Stimulated activated naive CD4-positive, alpha-beta T cell treated with Interleukin-2 at 50 U/mL for 16 hours (primary cell): ENCODE measurements around the gene C11orf54.
"Not testable (repeated sequence)": the region's sequence is repeated elsewhere in the genome, so short reads cannot be mapped to it uniquely, and the experiment has no call there.

Experiments used
- DNase-seq: peaks from one replicate; lab custom pipeline; 2025; lab: John Stamatoyannopoulos, UW

The C11orf54 gene

DNA sequence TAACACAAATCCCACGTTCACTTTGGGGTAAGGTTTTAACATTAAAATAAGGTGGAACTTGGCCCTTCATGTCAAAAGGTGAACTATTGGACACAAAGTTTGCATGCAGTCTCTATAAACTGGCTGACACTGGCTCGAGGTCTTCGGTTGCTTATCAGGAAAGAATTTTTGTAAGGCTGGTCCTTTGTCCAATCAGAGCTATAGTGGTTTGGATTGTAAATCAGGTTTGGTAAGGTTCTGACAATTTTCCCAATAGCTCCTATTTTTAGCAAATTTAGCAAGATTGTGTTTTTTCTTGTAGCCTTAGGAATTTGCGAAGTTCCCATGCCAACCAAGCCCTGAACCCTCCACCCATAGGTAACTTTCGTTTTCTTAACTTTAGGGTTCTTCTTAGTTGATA is 25.0 kb downstream of the C11orf54 start:
- DNase-seq, result no peak

DNA sequence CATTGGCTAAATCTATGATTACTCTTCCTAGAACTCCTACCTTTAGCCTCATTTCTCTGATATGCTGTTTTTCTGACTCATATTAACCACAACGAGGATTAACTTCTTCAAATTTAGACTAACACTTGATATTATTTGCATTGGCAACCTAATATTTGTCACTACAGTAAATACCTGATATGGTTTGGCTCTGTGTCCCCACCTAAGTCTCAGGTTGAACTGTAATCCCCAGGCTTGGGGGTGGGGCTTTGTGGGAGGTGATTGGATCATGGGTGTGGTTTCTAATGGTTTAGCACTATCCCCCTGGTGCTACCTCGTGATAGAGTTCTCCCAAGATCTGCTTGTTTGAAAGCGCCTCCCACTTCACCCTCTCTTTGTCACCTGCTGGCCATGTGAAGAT is 25.5 kb downstream of the C11orf54 start:
- no peak for DNase-seq

DNA sequence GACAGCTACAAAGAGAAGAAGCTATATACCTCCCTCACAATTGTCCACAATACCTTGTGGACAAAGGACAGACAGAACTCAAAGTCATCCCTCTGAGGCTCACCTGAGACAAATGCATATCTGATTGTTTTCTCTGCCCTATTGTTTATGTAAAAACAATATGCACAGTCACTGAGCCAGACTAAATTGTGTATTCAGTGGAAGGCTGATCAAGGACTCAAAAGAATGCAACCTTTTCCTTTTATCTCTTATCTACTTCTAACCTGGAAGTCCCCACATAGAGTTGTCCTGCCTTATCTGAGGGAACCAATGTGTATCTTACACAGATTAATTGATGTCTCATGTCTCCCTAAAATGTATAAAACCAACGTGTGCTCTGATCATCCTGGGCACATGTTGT is 28.7 kb downstream of the C11orf54 start:
- no peak for DNase-seq

DNA sequence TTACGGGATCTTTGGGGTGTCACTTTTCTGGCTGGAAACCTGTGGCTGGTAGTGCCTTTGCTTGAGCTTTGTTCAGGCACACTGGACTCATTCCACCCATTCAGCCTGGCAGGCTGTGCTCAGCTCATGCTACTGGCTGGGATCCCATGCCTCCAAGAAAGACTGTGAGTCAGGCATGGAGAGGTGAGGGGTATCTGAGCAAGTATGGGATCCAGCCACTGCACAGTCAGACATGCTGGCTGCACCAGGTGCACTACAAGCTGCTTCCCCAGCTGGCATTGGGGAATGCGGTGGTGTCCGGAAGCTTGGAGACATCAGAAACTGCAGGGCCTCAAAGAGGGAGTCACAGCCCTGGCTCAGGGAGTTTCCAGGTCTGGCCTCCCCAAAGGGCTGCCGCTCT is 30.7 kb downstream of the C11orf54 start:
- no peak for DNase-seq

DNA sequence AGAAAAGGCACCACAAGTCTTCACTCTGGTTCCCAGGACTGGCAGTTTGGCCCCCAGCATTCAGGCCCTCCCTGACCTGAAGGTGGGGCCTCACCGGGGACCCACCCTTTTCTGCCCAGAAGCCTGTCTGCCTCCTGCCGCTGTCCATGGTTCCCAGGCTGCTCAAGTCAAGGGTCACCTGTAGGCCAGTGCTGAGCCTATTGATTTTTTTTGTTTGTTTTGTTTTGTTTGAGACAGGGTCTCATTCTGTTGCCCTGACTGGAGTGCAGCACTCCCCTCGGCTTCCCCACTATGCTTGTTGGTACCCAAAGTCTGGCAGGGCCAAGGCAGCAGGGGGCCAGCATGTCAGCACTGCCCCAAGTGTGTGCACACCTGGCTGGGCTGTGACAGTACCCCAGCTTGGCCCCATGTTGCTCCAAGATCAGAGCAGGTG is 31.6 kb downstream of the C11orf54 start:
- no peak for DNase-seq

DNA sequence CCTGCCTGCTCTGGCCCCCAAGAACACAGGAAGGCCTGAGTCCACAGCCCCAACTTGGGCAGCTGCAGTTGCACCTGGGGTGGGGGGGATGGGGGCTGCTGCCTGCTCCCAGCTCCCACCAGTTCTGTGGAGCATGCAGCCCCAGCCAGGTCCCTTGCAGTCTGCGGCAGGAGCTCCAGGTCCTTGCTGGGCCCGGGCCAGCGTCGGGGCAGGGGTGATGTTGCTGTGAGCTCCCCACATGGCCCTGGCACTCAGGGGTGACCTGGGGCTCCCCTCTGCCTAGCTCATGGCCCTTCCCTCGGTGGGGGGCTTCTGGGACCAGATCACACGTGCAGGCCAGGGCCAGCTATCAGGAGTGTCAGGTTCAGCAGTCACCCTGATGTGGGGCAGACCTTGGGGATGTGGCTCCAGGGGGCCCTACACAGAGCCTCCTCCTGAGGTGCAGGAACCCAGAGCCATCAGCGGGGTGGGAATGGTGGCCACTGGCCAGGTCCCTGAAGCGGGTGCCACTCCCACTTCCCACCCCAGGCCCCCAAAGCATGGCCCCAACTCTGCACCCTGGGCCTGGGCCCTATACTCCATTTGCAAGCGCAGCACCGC is 32.2 kb downstream of the C11orf54 start:
- DNase-seq, result no peak

DNA sequence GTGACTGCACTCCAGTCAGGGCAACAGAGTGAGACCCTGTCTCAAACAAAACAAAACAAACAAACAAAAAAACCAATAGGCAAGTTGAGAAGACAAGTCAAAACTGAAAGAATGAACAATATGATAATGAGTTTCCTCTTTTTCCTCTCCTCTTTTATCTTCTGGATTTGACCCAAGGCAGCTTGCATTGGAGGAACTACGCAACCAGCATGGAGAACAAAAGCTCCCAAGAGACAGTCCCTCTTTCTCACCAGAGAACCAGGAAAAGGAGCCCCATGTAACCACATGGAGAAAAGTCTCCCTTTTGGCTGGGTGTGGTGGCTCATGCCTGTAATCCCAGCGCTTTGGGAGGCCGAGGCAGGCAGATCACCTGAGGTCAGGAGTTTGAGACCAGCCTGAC is 33.1 kb downstream of the C11orf54 start:
- DNase-seq, result not testable (repeated sequence)

DNA sequence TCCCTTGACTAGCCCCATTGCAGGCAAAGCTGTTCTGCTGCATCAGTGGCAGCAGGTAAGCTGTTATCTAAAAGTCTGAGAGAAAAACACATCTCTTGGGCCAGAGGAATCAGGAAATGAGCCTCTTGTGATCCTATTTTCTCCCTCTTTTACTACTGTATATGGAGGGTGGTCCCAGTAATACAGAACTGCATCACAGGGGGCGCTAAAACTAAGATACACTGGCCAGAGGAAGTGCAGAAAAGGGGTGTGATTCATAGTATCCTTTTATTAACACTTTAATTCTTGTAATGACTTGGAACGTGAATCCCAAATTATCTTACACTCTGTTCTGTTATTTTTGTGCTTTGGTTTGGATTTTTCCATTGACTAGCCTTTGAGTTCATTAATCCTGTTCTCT is 33.8 kb downstream of the C11orf54 start:
- no peak for DNase-seq

DNA sequence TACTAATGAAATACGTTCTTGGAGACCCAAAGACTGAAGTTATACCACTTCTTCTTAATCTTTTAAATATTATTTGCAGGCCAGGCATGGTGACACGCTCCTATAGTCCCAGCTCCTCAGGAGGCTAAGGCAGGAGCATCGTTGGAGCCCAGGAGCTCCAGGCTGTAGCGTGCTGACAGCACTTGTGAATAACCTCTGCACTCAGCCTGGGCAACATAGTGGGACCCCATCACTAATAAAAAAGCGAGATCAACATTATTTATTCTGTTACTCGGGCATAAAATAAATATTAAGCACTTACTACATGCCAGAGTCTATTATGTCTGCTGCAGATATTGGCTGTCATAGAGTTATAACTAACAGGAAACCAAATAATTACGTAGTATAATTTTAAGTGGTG is 41.9 kb downstream of the C11orf54 start:
- no peak for DNase-seq

DNA sequence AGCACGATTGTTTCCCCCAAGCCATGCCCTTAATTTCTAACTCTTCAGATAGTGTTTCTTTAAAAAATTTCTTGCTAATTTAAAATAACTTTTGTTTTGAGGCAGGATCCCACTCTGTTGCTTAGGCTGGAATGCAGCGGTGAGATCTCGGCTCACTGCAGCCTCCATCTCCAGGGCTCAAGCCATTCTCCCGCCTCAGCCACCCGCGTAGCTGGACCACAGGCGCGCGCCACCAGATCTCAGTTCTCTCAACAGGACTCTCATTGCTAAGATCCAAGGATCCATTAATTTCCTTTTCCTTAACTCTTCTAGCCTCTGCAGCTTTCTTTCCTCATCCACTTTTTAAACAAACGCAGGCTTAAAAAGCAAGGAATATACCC is 42.3 kb downstream of the C11orf54 start:
- DNase-seq, result no peak

DNA sequence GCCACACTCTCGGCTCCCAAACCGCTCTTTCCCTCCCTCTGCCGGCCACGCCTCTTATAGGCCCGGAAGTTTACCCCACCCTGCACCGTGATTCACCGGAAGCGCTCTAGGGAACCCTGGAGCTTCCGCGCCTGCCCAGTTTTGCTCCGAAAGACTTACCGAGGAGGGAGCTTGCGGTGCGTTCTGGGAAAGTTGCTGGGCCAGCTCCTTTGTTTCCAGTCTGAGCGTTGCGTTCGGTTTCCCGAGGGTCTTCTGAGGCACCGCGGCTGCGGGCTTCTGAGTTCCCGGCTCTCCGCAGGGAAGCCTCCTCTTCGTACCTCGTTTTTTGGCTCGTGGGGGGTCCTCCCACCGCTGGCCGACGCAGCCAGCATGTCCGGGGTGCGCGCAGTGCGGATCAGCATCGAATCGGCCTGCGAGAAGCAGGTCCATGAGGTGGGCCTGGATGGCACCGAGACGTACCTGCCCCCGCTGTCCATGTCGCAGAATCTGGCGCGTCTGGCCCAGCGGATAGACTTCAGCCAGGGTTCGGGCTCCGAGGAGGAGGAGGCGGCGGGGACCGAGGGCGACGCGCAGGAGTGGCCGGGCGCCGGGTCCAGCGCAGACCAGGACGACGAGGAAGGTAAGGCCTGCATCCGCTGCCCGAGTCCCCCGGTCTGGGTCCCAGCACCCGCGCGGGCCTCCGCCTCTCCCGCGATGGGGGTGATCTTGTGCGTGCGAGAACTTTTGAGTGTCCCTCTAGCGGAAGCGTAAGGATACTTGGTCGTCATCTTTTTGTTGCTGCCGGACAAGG is 42.9 kb downstream of the C11orf54 start, which contains the start of gene MED17:
Gene MED17 (plus strand): TSS at position 138 of the 790 bp plus-strand sequence. CDS start 232 bp downstream, at position 370.
- peak; percentile 91 for DNase-seq

DNA sequence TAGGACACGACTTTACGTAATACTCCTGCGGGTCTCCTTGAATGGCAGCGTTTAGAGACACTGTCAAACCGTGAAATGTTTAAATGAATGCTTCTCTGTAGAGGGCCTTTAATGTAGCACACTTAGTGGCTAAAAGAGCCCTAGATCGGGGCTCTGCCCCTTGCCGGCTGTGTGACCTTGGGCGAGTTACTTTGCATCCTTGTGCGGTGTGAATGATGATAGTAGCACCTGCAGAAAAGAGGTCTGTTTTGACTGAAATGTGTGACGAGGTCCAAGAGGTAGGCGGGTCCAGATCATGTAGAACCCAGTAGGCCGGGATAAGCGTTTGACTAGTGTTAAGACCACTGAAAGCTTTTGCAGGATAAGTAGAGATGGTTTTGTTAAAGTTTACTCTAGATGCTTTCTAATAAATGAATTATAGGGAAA is 43.5 kb downstream of the C11orf54 start:
- no peak for DNase-seq

DNA sequence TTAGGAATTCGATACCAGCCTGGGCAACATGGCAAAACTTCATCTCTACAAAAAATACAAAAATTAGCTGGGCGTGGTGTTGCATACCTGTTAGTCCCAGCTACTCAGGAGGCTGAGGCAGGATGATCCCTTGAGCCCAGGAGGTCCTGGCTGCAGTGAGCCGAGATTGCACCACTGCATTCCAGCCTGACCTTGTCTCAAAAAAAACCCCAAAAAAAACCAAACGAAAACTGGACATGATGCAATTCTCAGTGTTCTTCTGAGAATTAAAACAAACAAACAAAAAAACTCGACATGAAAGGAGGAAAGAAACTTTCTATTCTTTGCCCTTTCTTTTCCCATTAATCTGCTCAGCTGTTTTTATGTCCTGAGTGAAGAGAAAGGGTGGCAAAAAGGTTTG is 50.0 kb downstream of the C11orf54 start:
- DNase-seq, result no peak

DNA sequence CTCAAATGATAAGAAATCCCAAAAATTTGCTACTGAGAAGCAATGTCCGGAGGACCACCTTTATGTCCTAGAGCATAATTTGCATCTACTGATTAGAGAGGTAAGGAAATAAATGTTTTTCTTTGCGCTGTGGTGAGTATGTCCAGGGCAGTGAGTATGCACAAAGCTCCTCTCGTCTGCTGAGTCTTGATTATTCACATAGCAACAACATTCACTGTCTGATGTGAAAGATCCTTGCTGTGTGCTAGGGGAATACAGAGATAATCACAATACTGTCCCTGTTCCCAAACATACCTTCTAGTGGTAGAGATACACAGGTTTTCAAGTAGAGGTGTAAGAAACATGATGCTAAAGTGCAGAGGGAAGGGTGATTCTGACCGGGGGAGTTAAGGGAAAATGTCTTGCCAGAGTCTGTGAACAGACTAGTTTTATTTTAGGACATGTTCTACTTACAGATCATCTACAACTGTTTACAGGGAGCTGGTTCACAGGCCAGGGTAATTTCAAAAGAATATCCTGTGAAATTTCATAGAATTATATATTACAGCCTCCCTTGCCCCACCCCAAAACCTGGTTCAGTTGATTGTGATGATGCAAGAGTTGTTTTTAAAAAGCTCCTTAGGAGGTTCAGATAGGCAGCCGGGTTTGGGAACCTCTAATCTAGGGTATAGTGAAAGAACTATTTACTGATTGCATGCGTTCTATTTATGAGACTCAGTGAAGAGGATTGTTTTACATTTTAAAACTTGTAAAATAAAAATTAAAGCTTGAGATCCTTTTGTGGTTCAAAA is 55.2 kb downstream of the C11orf54 start:
- no peak for DNase-seq

DNA sequence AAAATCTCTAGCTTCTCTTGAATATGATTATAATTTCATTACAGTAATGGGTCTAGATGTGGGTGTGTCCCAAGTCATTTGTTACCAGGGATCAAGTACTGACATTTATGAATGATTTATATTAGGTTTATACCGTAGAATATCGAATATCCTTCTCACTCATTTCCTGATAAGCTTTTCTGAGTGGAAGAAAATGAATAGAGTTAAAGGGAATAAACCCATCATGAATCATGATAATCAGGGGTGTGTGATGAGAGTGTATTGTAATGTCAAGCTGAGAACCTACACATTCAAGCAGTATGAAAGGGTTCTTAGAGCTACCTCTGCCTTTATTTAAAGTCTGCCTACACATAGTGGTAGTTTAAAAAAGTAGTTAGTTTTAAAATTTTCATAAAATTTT is 59.9 kb downstream of the C11orf54 start:
- DNase-seq, result no peak

DNA sequence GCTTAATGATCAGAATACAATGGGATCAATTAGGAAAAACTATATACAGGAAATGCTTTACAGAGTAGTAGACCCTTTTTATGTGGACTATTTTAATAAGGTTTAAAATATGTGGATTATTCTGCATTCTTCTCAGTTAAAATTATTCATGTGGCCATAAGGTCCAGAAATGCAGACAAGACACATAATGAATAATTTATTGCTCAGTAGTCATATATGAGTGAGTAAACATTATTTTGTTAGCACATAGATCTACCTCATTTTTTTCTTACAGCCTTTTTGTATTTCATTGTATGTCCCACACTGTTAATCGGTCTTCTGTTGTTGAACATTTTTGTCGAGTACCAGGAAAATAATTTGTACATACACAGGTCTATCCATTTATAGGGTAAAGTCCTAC is 63.4 kb downstream of the C11orf54 start:
- DNase-seq, result no peak

DNA sequence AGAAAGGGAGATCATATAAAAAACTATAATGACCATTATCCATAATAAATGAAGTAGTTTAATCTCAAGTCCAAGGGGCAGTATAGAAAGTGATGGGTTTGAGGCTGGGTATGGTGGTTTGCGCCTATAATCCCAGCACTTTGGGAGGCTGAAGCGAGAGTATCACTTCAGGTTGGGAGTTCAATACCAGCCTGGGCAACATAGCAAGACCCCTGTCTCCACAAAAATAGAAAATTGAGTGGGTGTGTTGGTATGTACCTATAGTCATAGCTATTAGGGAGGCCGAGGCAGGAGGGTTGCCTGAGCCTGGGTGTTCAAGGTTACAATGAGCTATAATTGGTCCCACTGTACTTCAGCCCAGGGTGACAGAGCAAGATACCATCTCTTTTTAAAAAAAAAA is 66.5 kb downstream of the C11orf54 start:
- DNase-seq, result no peak

DNA sequence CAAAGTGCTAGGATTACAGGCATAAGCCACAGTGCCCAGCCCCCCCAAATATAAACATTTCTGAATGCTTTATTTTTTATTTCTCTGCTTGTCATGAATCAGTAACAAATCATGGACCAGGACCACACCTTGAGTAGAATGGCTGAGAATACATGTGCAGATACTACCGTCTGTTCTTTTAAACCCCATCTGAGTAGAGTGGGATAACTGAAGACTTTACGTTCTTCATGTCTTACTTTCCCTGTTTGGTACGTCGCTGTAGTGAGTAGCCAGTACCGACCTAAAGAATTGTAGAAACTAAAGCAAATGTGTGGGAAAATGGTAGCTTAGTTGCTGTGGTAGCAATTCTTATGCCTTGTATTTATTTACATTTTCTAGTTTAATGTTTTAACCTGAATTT is 72.5 kb downstream of the C11orf54 start:
- DNase-seq, result no peak
